Heart right ventricle (tissue), 16 donors: ENCODE data around the gene STAM. TPM values are rescaled to one million over a fixed set of nuclear protein-coding genes. Genes with fewer than 3 reads are reported as not detected.
A peak's percentile ranks its signal among the peaks of the same experiment; 100 is the strongest.

Experiments used
- ATAC-seq, 8 donors: fragments of 200-7000 bp; cut with Tn5 transposase; one replicate each; pipeline ENCODE4 v1.9.1; 2020; ENCODE audit warnings: mild to moderate bottlenecking in 8 of 8, moderate library complexity in 8 of 8, moderate number of reproducible peaks in 1 of 8
- DNase-seq, 2 donors: peaks; one replicate each; pipeline ENCODE4 v3.0.0-alpha.2; 2020
- H3K27ac ChIP-seq, 10 donors: fragments of 200-600 bp; sonication (generic) in 2 of 10; one replicate each; pipeline versions ENCODE4 v1.5.0 to v1.8.0; 2020 to 2022; ENCODE audit warnings: mild to moderate bottlenecking in 3 of 10
- H3K27me3 ChIP-seq, 7 donors: fragments of 200-600 bp; one replicate each; pipeline ENCODE4 v1.8.0; 2021 to 2022; ENCODE audit warnings: mild to moderate bottlenecking in 2 of 7
- H3K36me3 ChIP-seq, 9 donors: fragments of 200-600 bp; sonication (generic) in 1 of 9; one replicate each; pipeline versions ENCODE4 v1.5.0 to v1.8.0; 2020 to 2022; ENCODE audit warnings: mild to moderate bottlenecking in 2 of 9
- H3K4me1 ChIP-seq, 9 donors: fragments of 200-600 bp; sonication (generic) in 1 of 9; one replicate each; pipeline versions ENCODE4 v1.5.0 to v1.8.0; 2020 to 2022; ENCODE audit warnings: mild to moderate bottlenecking in 4 of 9
- H3K4me3 ChIP-seq, 10 donors: fragments of 200-600 bp; sonication (generic) in 2 of 10; one replicate each; pipeline versions ENCODE4 v1.5.0 to v1.8.0; 2020 to 2022; ENCODE audit warnings: mild to moderate bottlenecking in 7 of 10, moderate library complexity in 2 of 10
- H3K9me3 ChIP-seq, 11 donors: fragments of 200-600 bp in 10 of 11; sonication (generic) in 2 of 11; one replicate each; pipeline versions ENCODE4 v1.5.0 to v1.8.0; 2013 to 2022; ENCODE audit warnings: mild to moderate bottlenecking in 2 of 11, control low read depth in 1 of 11, moderate library complexity in 1 of 11
- WGBS, 2 donors: extraction: QIAGEN DNeasy Blood & Tissue Kit; methylation state at CpG; one replicate each; pipeline ENCODE4 v1.1.7; 2013; ENCODE audit warnings: inconsistent platforms in 1 of 2; 5-methylcytosine and 5-hydroxymethylcytosine counted together
- intact Hi-C, 10 donors: fragments of 100-400 bp; cut with DNase I; formaldehyde crosslinking; loops; one replicate each; pipeline versions ENCODE4 v1.11.1 to v1.14.2; 2022
- polyA plus RNA-seq, 2 donors: library from polyadenylated mRNA; stranded (reverse); fragments of 200-250 nt; gene quantifications; one replicate each; pipeline ENCODE4 v1.2.3, GENCODE V29; 2013
- total RNA-seq, 10 donors: library from RNA; stranded (reverse); fragmentation: NEBNext Ultra II Directional in 3 of 10; extraction: Animal tissue kit (Norgen Biotek cat#: 25700) in 3 of 10; gene quantifications; one replicate each; pipeline versions ENCODE4 v1.2.1 to v1.2.4, GENCODE V29; 2021 to 2023
- TF ChIP-seq, protein P1 (sequence below), 9 donors: fragments of 200-600 bp; sonication (generic) in 2 of 9; IDR thresholded peaks; one replicate each; pipeline versions ENCODE4 v1.5.0 to v1.8.0; 2021 to 2022; ENCODE audit warnings: antibody characterized with exemption in 9 of 9, mild to moderate bottlenecking in 5 of 9, moderate library complexity in 1 of 9
- donor health status: Arrhythmogenic right ventricular cardiomyopathy.
- donor health status: ischemic (EF 13 %, LVEDD 7.1; RV severe dilation, severe dysfunction).
- donor health status: healthy with polysubstance abuse.
- donor health status: DM: no; HTN: yes; CAD: no.
- donor health status: DM: no; HTN: no; CAD: no.
- donor health status: ischemic (EF 25% LVEDD 6.9; RV normal size, moderate dysfunction).
- donor health status: ischemic (EF 25% LVEDD 5.7; RV mildly dilated, moderate dysfunction).
- donor health status: healthy.
- donor health status: DM: yes; HTN: yes; CAD: no.
- donor health status: Ischemic cardiomyopathy.
- donor health status: ischemic (EF 35%, LVEDD 5.7; RV mildly dilated, moderate dysfunction).
- donor health status: nonischemic (EF 11% LVEDD 7.7; RV severe dilation, severe dysfunction).
- donor health status: DM: yes; HTN: yes; CAD: no.
- donor health status: PGD.
- donor health status: ischemic (EF 29% LVEDD 5.4; RV normal size, mild dysfunction).
- donor health status: nonischemic (EF 23%, LVEDD 6.1; RV moderate dilation, normal function).

Gene STAM
- total and polyA plus RNA-seq, 12 donors, result 9.9 to 43.5 (median 29.3) TPM

DNA sequence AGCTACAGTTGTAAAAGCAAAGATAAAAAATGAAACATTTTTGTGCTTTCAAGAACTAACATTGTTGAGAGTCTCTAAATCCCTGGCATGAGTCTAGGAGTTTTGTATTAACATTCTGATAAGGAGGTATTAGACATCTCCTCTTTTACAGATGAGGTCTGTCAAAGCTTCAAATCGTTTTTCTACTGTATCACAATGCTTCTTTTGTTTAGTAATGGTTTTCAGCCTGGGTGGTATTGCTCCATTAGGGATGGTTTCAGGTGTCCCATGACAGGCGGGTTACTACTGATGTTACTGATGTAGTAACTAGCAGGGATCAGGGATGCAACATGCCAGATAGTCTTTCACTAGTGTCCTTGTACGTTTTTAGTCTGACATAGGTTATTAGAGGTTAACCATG, 27.4 kb downstream of the STAM start:
- Histone ChIP-seq H3K27ac (peak overlapping the region in 1 of 10 donors; percentile 8), H3K36me3 (no peaks in the 10 kb centered on the region), H3K4me3 (no peak overlapping the region), H3K4me1 (peaks cover 0 to 82% (median 56%) of the 10 kb centered on the region in 9 donors), H3K9me3 (no peaks in the 10 kb centered on the region), H3K27me3 (no peaks in the 10 kb centered on the region)
- intact Hi-C loops, result no loop called here
- TF ChIP-seq, protein P1, sequence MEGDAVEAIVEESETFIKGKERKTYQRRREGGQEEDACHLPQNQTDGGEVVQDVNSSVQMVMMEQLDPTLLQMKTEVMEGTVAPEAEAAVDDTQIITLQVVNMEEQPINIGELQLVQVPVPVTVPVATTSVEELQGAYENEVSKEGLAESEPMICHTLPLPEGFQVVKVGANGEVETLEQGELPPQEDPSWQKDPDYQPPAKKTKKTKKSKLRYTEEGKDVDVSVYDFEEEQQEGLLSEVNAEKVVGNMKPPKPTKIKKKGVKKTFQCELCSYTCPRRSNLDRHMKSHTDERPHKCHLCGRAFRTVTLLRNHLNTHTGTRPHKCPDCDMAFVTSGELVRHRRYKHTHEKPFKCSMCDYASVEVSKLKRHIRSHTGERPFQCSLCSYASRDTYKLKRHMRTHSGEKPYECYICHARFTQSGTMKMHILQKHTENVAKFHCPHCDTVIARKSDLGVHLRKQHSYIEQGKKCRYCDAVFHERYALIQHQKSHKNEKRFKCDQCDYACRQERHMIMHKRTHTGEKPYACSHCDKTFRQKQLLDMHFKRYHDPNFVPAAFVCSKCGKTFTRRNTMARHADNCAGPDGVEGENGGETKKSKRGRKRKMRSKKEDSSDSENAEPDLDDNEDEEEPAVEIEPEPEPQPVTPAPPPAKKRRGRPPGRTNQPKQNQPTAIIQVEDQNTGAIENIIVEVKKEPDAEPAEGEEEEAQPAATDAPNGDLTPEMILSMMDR (IDR thresholded peaks at IDR 0.05), result no peak
- DNase-seq (no peak), ATAC-seq (no peak)
- WGBS, 2 donors, result 42 to 44% methylated on average over 3 of the region's 3 CpGs

DNA sequence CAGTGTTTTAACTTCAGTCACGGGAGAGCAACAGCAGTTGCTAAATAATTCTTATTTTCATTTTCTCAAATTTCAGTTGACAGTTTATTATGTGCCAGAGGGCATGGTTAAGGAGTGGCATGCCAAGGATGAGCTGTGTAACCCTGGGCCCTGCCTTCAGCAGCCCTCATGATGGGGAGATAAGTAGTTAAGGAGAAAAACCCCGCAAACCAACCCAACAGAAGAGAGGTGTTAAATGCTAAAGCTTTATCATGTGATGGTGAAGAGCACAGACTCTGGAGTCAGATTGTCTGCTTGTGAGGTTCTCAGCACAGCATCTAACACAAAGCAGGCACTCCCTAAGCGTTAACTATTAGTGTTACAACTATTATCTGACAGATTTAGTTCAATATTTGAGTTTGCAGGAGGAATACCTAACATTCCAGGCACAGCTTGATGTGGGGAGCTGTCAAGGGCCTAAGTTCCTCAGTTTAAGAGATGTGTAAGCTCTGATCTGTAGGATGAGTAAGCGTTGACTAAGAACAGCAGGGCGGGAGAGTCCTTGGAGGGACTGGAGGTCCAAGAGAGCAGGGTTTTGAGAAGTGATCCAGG, 29.6 kb downstream of the STAM start:
- Histone ChIP-seq H3K4me1 (peaks cover 0 to 72% (median 47%) of the 10 kb centered on the region in 9 donors), H3K4me3 (no peak overlapping the region), H3K9me3 (no peaks in the 10 kb centered on the region), H3K27ac (peak overlapping the region in 1 of 10 donors; percentile 13), H3K27me3 (no peaks in the 10 kb centered on the region), H3K36me3 (no peaks in the 10 kb centered on the region)
- TF ChIP-seq, protein P1 (IDR thresholded peaks at IDR 0.05), result no peak
- ATAC-seq (peak in 1 of 8 donors; percentile 71), DNase-seq (no peak)
- WGBS, 2 donors, result 79 to 85% methylated on average over 5 of the region's 5 CpGs
- intact Hi-C loops, result no loop called here

DNA sequence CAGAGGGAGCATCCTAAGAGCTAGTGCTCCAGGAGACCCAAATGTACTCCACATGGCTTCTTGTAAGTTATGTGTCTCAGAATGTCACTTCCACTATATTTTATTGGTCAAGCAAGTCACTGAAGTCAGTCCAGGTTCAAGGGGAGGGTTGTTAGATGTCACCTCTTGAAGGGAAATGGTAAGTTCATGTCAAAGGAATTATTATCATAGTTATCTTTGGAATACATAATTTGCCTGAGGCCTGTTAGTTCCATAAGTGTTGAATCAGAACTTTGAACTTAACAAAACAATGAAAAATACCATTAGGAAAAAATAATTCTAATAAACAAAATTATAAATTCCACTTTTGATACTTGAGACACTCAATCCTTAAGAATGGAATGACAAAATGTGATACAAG, 30.6 kb downstream of the STAM start:
- peaks cover 0 to 67% (median 37%) of the 10 kb centered on the region in 9 donors for H3K4me1 ChIP-seq
- H3K27me3 ChIP-seq, result no peaks in the 10 kb centered on the region
- TF ChIP-seq, protein P1 (IDR thresholded peaks at IDR 0.05), result no peak
- H3K4me3 ChIP-seq, result no peak overlapping the region
- DNase-seq, result no peak
- peak overlapping the region in 1 of 10 donors; percentile 13 for H3K27ac ChIP-seq
- no peak for ATAC-seq
- no peaks in the 10 kb centered on the region for H3K36me3 ChIP-seq
- H3K9me3 ChIP-seq, result peaks cover 0 to 9% (median 0%) of the 10 kb centered on the region in 11 donors
- intact Hi-C loops, result no loop called here

DNA sequence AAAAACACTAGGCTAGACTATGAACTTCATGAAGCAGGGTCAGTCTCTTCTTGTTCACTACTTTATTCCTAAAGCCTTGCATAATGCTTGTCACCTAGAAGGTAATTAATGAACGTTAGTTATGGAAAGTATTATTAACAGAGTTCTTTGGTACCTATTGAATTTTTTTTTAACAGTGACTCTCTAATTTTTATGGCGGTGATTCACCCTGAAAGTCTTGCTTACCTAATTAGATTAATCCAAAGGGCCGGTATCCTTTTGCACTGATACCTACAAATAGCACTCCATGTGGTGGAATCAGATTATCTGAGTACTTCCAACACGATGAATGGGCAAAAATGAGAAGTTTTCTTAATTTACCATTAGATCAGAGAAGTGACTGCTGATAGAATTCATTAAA, 31.7 kb downstream of the STAM start:
- Histone ChIP-seq H3K36me3 (no peaks in the 10 kb centered on the region), H3K27me3 (no peaks in the 10 kb centered on the region), H3K9me3 (peaks cover 0 to 15% (median 0%) of the 10 kb centered on the region in 11 donors), H3K4me3 (no peak overlapping the region), H3K27ac (no peak overlapping the region), H3K4me1 (peaks cover 0 to 62% (median 31%) of the 10 kb centered on the region in 9 donors)
- TF ChIP-seq, protein P1 (IDR thresholded peaks at IDR 0.05), result no peak
- no peak for DNase-seq
- intact Hi-C loops, result no loop called here
- 71 to 72% methylated on average over 4 of the region's 4 CpGs for WGBS, 2 donors
- no peak for ATAC-seq
